GM12865 (cell line): ENCODE data around the gene NIFK.
"Not testable (repeated sequence)": the region's sequence is repeated elsewhere in the genome, so short reads cannot be mapped to it uniquely, and the experiment has no call there.

ENCODE experiments used
- DNase-seq: peaks from one replicate; pipeline ENCODE4 v3.0.0; 2010; ENCODE audit warnings: low read depth
- H3K4me3 ChIP-seq: 2 replicates; pipeline ENCODE4 v1.5.1; 2011; ENCODE audit warnings: mild to moderate bottlenecking, low read depth, low read length, control low read depth
- CTCF ChIP-seq: IDR thresholded peaks from 2 replicates; pipeline ENCODE4 v1.5.1; 2011; ENCODE audit warnings: low read length, control low read depth, low read depth, inconsistent platforms; ENCODE audit not compliant: insufficient read depth; ENCODE audit errors: missing control alignments

The NIFK gene

GRCh38 chr2:121754851-121755236, 18.2 kb upstream of the NIFK start:
- H3K4me3 ChIP-seq = peak overlapping the region; percentile 88
- no peak for DNase-seq
- TF ChIP-seq CTCF = no peak

GRCh38 chr2:121748202-121748601, 11.5 kb upstream of the NIFK start:
- TF ChIP-seq CTCF = peak; percentile 19
- DNase-seq = peak; percentile 52
- H3K4me3 ChIP-seq = no peak overlapping the region

GRCh38 chr2:121746071-121746578, 9.4 kb upstream of the NIFK start:
- DNase-seq = no peak

GRCh38 chr2:121741450-121741849, 4.8 kb upstream of the NIFK start:
- no peak for TF ChIP-seq CTCF
- DNase-seq = no peak
- no peak overlapping the region for H3K4me3 ChIP-seq

More at GRCh38 chr2:121746071-121746578, 9.4 kb upstream of the NIFK start:
- TF ChIP-seq CTCF = no peak
- H3K4me3 ChIP-seq = no peak overlapping the region

GRCh38 chr2:121740973-121741372, 4.3 kb upstream of the NIFK start:
- no peak overlapping the region for H3K4me3 ChIP-seq
- no peak for DNase-seq
- TF ChIP-seq CTCF = no peak

- peak overlapping the region; percentile 77 for H3K4me3 ChIP-seq
- no peak for TF ChIP-seq CTCF
- no peak for DNase-seq
Measured at GRCh38 chr2:121736140-121736461, 574 bp downstream of the NIFK start.

GRCh38 chr2:121735518-121736074, 1.1 kb downstream of the NIFK start:
- no peak for TF ChIP-seq CTCF
- H3K4me3 ChIP-seq = peak overlapping the region; percentile 77
- peak; percentile 26 for DNase-seq

GRCh38 chr2:121734544-121734943, 2.1 kb downstream of the NIFK start:
- not testable (repeated sequence) for DNase-seq, H3K4me3 ChIP-seq
